CD8-positive, alpha-beta memory T cell (primary cell): ENCODE results near the gene OR6B1. TPM values are rescaled to one million over a fixed set of nuclear protein-coding genes. Genes with fewer than 3 reads are reported as not detected.

Source experiments
- CTCF ChIA-PET: fragments of 350-600 bp; sonication (Branson Sonifier 250); formaldehyde crosslinking; loops from one replicate; lab custom pipeline; 2021; ENCODE audit warnings: antibody characterized with exemption; lab: Charles Lee
- POLR2A ChIA-PET: fragments of 350-600 bp; sonication (Branson Sonifier 250); formaldehyde crosslinking; loops from one replicate; lab custom pipeline; 2021; ENCODE audit warnings: antibody characterized with exemption; lab: Charles Lee
- DNase-seq, 5 donors: peaks; one replicate each; pipeline versions ENCODE4 v3.0.0 to v3.0.0-alpha.2; 2020 to 2022; ENCODE audit warnings: mixed read lengths in 1 of 5
- H3K27ac ChIP-seq: one replicate; pipeline ENCODE4 v1.7.0; 2013; ENCODE audit warnings: low read depth, mild to moderate bottlenecking, low read length, moderate library complexity
- H3K27me3 ChIP-seq: 2 replicates; pipeline ENCODE4 v1.7.0; 2013; ENCODE audit warnings: low read length, mild to moderate bottlenecking; ENCODE audit not compliant: insufficient read depth, poor library complexity, severe bottlenecking
- H3K36me3 ChIP-seq: 2 replicates; pipeline ENCODE4 v1.7.0; 2013; ENCODE audit warnings: mild to moderate bottlenecking, low read length, moderate library complexity; ENCODE audit not compliant: insufficient read depth
- H3K4me1 ChIP-seq: 2 replicates; pipeline ENCODE4 v1.7.0; 2013; ENCODE audit warnings: mild to moderate bottlenecking, low read length, moderate library complexity; ENCODE audit not compliant: insufficient read depth
- H3K4me3 ChIP-seq: 2 replicates; pipeline ENCODE4 v1.7.0; 2013; ENCODE audit warnings: mild to moderate bottlenecking, low read length
- H3K9me3 ChIP-seq: 2 replicates; pipeline ENCODE4 v1.7.0; 2013; ENCODE audit warnings: mild to moderate bottlenecking, low read length
- H3K27ac Mint-ChIP-seq, 8 donors: one replicate each; pipeline ENCODE4 v1.8.0; 2020 to 2021; ENCODE audit warnings: mixed read lengths in 8 of 8, mild to moderate bottlenecking in 6 of 8, inconsistent platforms in 3 of 8, moderate library complexity in 3 of 8
- H3K27me3 Mint-ChIP-seq, 2 donors: one replicate each; pipeline ENCODE4 v1.8.0; 2020 to 2021; ENCODE audit warnings: mixed read lengths in 2 of 2, mild to moderate bottlenecking in 1 of 2, moderate library complexity in 1 of 2
- H3K36me3 Mint-ChIP-seq, 3 donors: one replicate each; pipeline ENCODE4 v1.8.0; 2020 to 2021; ENCODE audit warnings: mixed read lengths in 3 of 3, inconsistent platforms in 1 of 3, mild to moderate bottlenecking in 1 of 3
- H3K4me1 Mint-ChIP-seq, 3 donors: one replicate each; pipeline ENCODE4 v1.8.0; 2020 to 2021; ENCODE audit warnings: mixed read lengths in 3 of 3, inconsistent platforms in 1 of 3, mild to moderate bottlenecking in 1 of 3
- H3K4me3 Mint-ChIP-seq, 7 donors: one replicate each; pipeline ENCODE4 v1.8.0; 2020 to 2021; ENCODE audit warnings: mixed read lengths in 7 of 7, mild to moderate bottlenecking in 6 of 7, moderate library complexity in 4 of 7, inconsistent platforms in 2 of 7
- H3K9me3 Mint-ChIP-seq, 5 donors: one replicate each; pipeline ENCODE4 v1.8.0; 2020 to 2022; ENCODE audit warnings: mixed read lengths in 5 of 5, mild to moderate bottlenecking in 3 of 5, moderate library complexity in 2 of 5, inconsistent platforms in 1 of 5
- polyA plus RNA-seq: library from polyadenylated mRNA; unstranded; fragments of 300-500 nt; fragmentation: Illumina TruSeq; gene quantifications from one replicate; pipeline ENCODE4 v1.2.3, GENCODE V29; 2021
- total RNA-seq, 2 experiments: library from RNA; stranded (reverse); gene quantifications; one replicate each; pipeline ENCODE4 v1.2.3, GENCODE V29; 2021

OR6B1 gene
- total and polyA plus RNA-seq, 3 experiments from 2014 or later: not detected

GRCh38 chr7:143973870-143974416 lies 26.2 kb upstream of the OR6B1 start:
- CTCF ChIA-PET: no interaction called here
- no peaks in the 10 kb centered on the region for H3K36me3 Mint-ChIP-seq
- POLR2A ChIA-PET: no interaction called here
- no peaks in the 10 kb centered on the region for H3K27me3 ChIP-seq
- H3K27ac ChIP-seq: no peak overlapping the region
- no peaks in the 10 kb centered on the region for H3K4me1 Mint-ChIP-seq
- peaks cover 4 to 33% of the 10 kb centered on the region in 2 donors for H3K27me3 Mint-ChIP-seq
- H3K4me1 ChIP-seq: no peaks in the 10 kb centered on the region
- H3K4me3 Mint-ChIP-seq: no peak overlapping the region
- H3K9me3 Mint-ChIP-seq: peaks cover 0 to 6% (median 2%) of the 10 kb centered on the region in 5 donors
- DNase-seq: no peak
- no peak overlapping the region for H3K27ac Mint-ChIP-seq
- no peak overlapping the region for H3K4me3 ChIP-seq
- H3K36me3 ChIP-seq: no peaks in the 10 kb centered on the region
- no peaks in the 10 kb centered on the region for H3K9me3 ChIP-seq

- no peaks in the 10 kb centered on the region for H3K36me3 Mint-ChIP-seq
- POLR2A ChIA-PET: no interaction called here
- Histone ChIP-seq H3K27ac (no peak overlapping the region), H3K4me1 (no peaks in the 10 kb centered on the region), H3K9me3 (no peaks in the 10 kb centered on the region), H3K36me3 (no peaks in the 10 kb centered on the region), H3K27me3 (no peaks in the 10 kb centered on the region), H3K4me3 (no peak overlapping the region)
- peaks cover 0 to 6% (median 2%) of the 10 kb centered on the region in 5 donors for H3K9me3 Mint-ChIP-seq
- H3K4me1 Mint-ChIP-seq: no peaks in the 10 kb centered on the region
- no peak overlapping the region for H3K4me3 Mint-ChIP-seq
- CTCF ChIA-PET: no interaction called here
- no peak overlapping the region for H3K27ac Mint-ChIP-seq
- peaks cover 3 to 33% of the 10 kb centered on the region in 2 donors for H3K27me3 Mint-ChIP-seq
- DNase-seq: no peak
Measured at GRCh38 chr7:143974459-143974858, 25.7 kb upstream of the OR6B1 start.

- no peak overlapping the region for H3K4me3 ChIP-seq
- H3K27me3 ChIP-seq: no peaks in the 10 kb centered on the region
- no peaks in the 10 kb centered on the region for H3K4me1 ChIP-seq
- no peak overlapping the region for H3K27ac ChIP-seq
- Mint-ChIP-seq H3K4me1 (no peaks in the 10 kb centered on the region), H3K27ac (no peak overlapping the region), H3K9me3 (peaks cover 0 to 6% (median 2%) of the 10 kb centered on the region in 5 donors), H3K27me3 (peaks cover 5 to 26% of the 10 kb centered on the region in 2 donors), H3K4me3 (no peak overlapping the region), H3K36me3 (no peaks in the 10 kb centered on the region)
- POLR2A ChIA-PET: no interaction called here
- H3K36me3 ChIP-seq: no peaks in the 10 kb centered on the region
- no peak for DNase-seq
- no peaks in the 10 kb centered on the region for H3K9me3 ChIP-seq
- CTCF ChIA-PET: no interaction called here
Measured at GRCh38 chr7:143975617-143976016, 24.5 kb upstream of the OR6B1 start.

GRCh38 chr7:143978585-143978984 lies 21.5 kb upstream of the OR6B1 start:
- Mint-ChIP-seq H3K27ac (no peak overlapping the region), H3K9me3 (no peaks in the 10 kb centered on the region), H3K36me3 (no peaks in the 10 kb centered on the region), H3K4me3 (no peak overlapping the region), H3K27me3 (peaks cover 7 to 15% of the 10 kb centered on the region in 2 donors), H3K4me1 (no peaks in the 10 kb centered on the region)
- POLR2A ChIA-PET: no interaction called here
- CTCF ChIA-PET: no interaction called here
- DNase-seq: no peak
- Histone ChIP-seq H3K4me3 (no peak overlapping the region), H3K36me3 (no peaks in the 10 kb centered on the region), H3K27me3 (no peaks in the 10 kb centered on the region), H3K4me1 (no peaks in the 10 kb centered on the region), H3K9me3 (no peaks in the 10 kb centered on the region), H3K27ac (no peak overlapping the region)

- ChIA-PET POLR2A (no interaction called here), CTCF (no interaction called here)
- Mint-ChIP-seq H3K4me1 (no peaks in the 10 kb centered on the region), H3K4me3 (no peak overlapping the region), H3K9me3 (no peaks in the 10 kb centered on the region), H3K27me3 (peaks cover 7 to 10% of the 10 kb centered on the region in 2 donors), H3K36me3 (no peaks in the 10 kb centered on the region), H3K27ac (no peak overlapping the region)
- H3K4me3 ChIP-seq: no peak overlapping the region
- no peak overlapping the region for H3K27ac ChIP-seq
- no peak for DNase-seq
- no peaks in the 10 kb centered on the region for H3K9me3 ChIP-seq
- no peaks in the 10 kb centered on the region for H3K4me1 ChIP-seq
- H3K27me3 ChIP-seq: no peaks in the 10 kb centered on the region
- H3K36me3 ChIP-seq: no peaks in the 10 kb centered on the region
Measured at GRCh38 chr7:143979359-143979758, 20.8 kb upstream of the OR6B1 start.

- H3K4me3 Mint-ChIP-seq: no peak overlapping the region
- CTCF ChIA-PET: no interaction called here
- Histone ChIP-seq H3K27me3 (no peaks in the 10 kb centered on the region), H3K4me1 (no peaks in the 10 kb centered on the region), H3K27ac (no peak overlapping the region), H3K36me3 (no peaks in the 10 kb centered on the region), H3K9me3 (no peaks in the 10 kb centered on the region), H3K4me3 (no peak overlapping the region)
- H3K27me3 Mint-ChIP-seq: peaks cover 5 to 10% of the 10 kb centered on the region in 2 donors
- DNase-seq: no peak
- POLR2A ChIA-PET: no interaction called here
- no peaks in the 10 kb centered on the region for H3K36me3 Mint-ChIP-seq
- no peak overlapping the region for H3K27ac Mint-ChIP-seq
- H3K9me3 Mint-ChIP-seq: no peaks in the 10 kb centered on the region
- no peaks in the 10 kb centered on the region for H3K4me1 Mint-ChIP-seq
Measured at GRCh38 chr7:143979998-143980397, 20.1 kb upstream of the OR6B1 start.

- Histone ChIP-seq H3K27me3 (no peaks in the 10 kb centered on the region), H3K9me3 (no peaks in the 10 kb centered on the region), H3K4me1 (no peaks in the 10 kb centered on the region), H3K27ac (no peak overlapping the region), H3K4me3 (no peak overlapping the region), H3K36me3 (no peaks in the 10 kb centered on the region)
- no peak overlapping the region for H3K4me3 Mint-ChIP-seq
- H3K4me1 Mint-ChIP-seq: no peaks in the 10 kb centered on the region
- H3K27ac Mint-ChIP-seq: no peak overlapping the region
- DNase-seq: no peak
- CTCF ChIA-PET: no interaction called here
- POLR2A ChIA-PET: no interaction called here
- peaks cover 5 to 10% of the 10 kb centered on the region in 2 donors for H3K27me3 Mint-ChIP-seq
- H3K9me3 Mint-ChIP-seq: no peaks in the 10 kb centered on the region
- no peaks in the 10 kb centered on the region for H3K36me3 Mint-ChIP-seq
Measured at GRCh38 chr7:143980746-143981510, 19.2 kb upstream of the OR6B1 start.

GRCh38 chr7:143983960-143984359 lies 16.2 kb upstream of the OR6B1 start:
- peaks cover 5 to 11% of the 10 kb centered on the region in 2 donors for H3K27me3 Mint-ChIP-seq
- Histone ChIP-seq H3K4me1 (no peaks in the 10 kb centered on the region), H3K27ac (no peak overlapping the region), H3K27me3 (no peaks in the 10 kb centered on the region), H3K36me3 (no peaks in the 10 kb centered on the region), H3K4me3 (no peak overlapping the region), H3K9me3 (no peaks in the 10 kb centered on the region)
- no peak overlapping the region for H3K27ac Mint-ChIP-seq
- H3K36me3 Mint-ChIP-seq: no peaks in the 10 kb centered on the region
- H3K4me3 Mint-ChIP-seq: no peak overlapping the region
- H3K4me1 Mint-ChIP-seq: peaks cover 14 to 18% (median 16%) of the 10 kb centered on the region in 3 donors
- no peak for DNase-seq
- H3K9me3 Mint-ChIP-seq: peaks cover 0 to 2% (median 0%) of the 10 kb centered on the region in 5 donors
- CTCF ChIA-PET: no interaction called here
- POLR2A ChIA-PET: no interaction called here
